Muscle of leg (tissue), 11 donors: ENCODE measurements around the gene LYPD6. TPM values are rescaled to one million over a fixed set of nuclear protein-coding genes. Genes with fewer than 3 reads are reported as not detected.

ENCODE experiments used
- DNase-seq: peaks from one replicate; pipeline ENCODE4 v3.0.0; 2013
- H3K27ac ChIP-seq: one replicate; pipeline ENCODE4 v1.5.1; 2013; ENCODE audit warnings: mild to moderate bottlenecking, low read length, control low read depth
- H3K27me3 ChIP-seq: one replicate; pipeline ENCODE4 v1.6.1; 2013; ENCODE audit warnings: low read length; ENCODE audit not compliant: control insufficient read depth, insufficient read depth
- H3K36me3 ChIP-seq: one replicate; pipeline ENCODE4 v1.6.1; 2013; ENCODE audit warnings: low read length; ENCODE audit not compliant: control insufficient read depth, insufficient read depth
- H3K4me1 ChIP-seq: one replicate; pipeline ENCODE4 v1.6.1; 2013; ENCODE audit warnings: low read length; ENCODE audit not compliant: control insufficient read depth, insufficient read depth
- H3K4me3 ChIP-seq: one replicate; pipeline ENCODE4 v1.5.1; 2013; ENCODE audit warnings: low read length, control low read depth
- H3K9me3 ChIP-seq: replicated peaks from 2 replicates; pipeline ENCODE4 v1.6.1; 2013; ENCODE audit warnings: low read depth, low read length; ENCODE audit not compliant: control insufficient read depth
- WGBS: methylation state at CpG from one replicate; pipeline ENCODE4 v1.1.5; 2013; ENCODE audit warnings: missing lambda C conversion rate; ENCODE audit not compliant: insufficient coverage; 5-methylcytosine and 5-hydroxymethylcytosine counted together
- polyA plus RNA-seq, 8 donors: library from polyadenylated mRNA; unstranded; fragments of 120-200 nt; gene quantifications; one replicate each; pipeline versions ENCODE4 v1.2.1 to v1.2.3, GENCODE V29; 2013; ENCODE audit warnings: inconsistent platforms in 1 of 8, low replicate concordance in 1 of 8; ENCODE audit not compliant: insufficient read length in 8 of 8, insufficient read depth in 1 of 8
- total RNA-seq: library from RNA; stranded (reverse); fragments of 120-200 nt; gene quantifications from one replicate; pipeline ENCODE4 v1.2.4, GENCODE V29; 2013

The LYPD6 gene
- total and polyA plus RNA-seq, 9 donors = 1.3 to 4.7 (median 1.8) TPM

DNA sequence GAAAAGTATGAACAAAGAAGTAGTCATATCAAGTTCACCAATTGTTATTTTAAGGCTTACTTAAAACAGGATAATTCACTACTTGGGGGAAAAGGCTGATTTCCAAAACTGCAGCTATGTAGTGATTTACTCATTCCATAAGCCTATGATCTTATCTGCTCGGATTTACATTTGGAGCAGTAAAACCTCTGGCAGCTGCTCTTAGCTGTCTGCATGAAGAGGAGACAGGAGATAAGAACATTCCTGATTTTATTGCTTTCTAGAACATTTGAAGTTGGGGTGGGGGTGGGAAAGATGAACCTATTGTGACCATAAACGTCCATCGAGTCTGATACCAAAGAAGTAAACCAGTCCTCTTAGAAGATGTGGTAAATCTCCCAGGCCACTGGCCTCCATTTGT lies 136.2 kb downstream of the LYPD6 start:
- 40% methylated on average over 1 of the region's 3 CpGs for WGBS
- Histone ChIP-seq H3K9me3 (peaks cover 3% of the 10 kb centered on the region), H3K36me3 (no peaks in the 10 kb centered on the region), H3K4me1 (no peaks in the 10 kb centered on the region), H3K27ac (no peak overlapping the region), H3K4me3 (no peak overlapping the region), H3K27me3 (no peaks in the 10 kb centered on the region)
- DNase-seq = peak; percentile 25

DNA sequence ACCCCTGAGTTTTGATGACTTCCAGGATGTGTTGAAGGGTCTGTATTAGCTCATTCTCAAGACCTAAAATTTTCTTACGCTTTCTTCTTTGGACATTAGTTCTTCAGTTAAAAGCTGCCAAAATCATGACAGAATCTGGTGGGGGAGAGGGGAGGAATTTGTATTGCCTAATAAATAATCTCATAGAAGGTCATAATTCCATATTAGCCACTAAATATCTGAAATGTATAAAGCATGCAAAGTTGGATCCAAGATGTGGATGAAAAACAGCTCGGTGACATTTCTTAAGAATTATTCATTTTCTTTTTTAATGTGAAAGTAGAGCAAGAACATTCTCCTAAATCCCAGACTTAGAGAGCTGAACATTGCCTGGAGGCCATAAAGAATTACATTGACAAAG lies 137.0 kb downstream of the LYPD6 start:
- H3K9me3 ChIP-seq = no peaks in the 10 kb centered on the region
- H3K4me3 ChIP-seq = no peak overlapping the region
- peak; percentile 28 for DNase-seq
- no peak overlapping the region for H3K27ac ChIP-seq
- WGBS = no CpG with 5 or more reads among the region's 2 CpGs
- no peaks in the 10 kb centered on the region for H3K27me3 ChIP-seq
- H3K4me1 ChIP-seq = no peaks in the 10 kb centered on the region
- no peaks in the 10 kb centered on the region for H3K36me3 ChIP-seq

DNA sequence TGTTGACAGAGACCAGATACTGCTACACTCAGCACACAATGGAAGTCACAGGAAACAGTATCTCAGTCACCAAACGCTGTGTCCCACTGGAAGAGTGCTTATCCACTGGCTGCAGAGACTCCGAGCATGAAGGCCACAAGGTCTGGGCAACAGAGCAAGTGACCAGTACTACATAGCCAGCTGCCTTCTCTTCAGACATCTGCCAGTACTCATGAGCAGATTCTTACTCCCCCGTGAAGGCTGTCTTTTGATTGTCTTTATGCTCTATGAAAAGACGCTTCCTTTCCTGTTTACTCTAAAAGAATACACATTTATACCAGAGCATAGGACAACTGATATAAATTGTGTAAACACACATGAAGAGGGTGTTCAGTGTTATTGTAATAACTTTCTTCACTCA lies 138.2 kb downstream of the LYPD6 start:
- DNase-seq = no peak
- H3K4me3 ChIP-seq = no peak overlapping the region
- WGBS = 63% methylated on average over 2 of the region's 4 CpGs
- H3K27ac ChIP-seq = no peak overlapping the region
- no peaks in the 10 kb centered on the region for H3K4me1 ChIP-seq
- no peaks in the 10 kb centered on the region for H3K36me3 ChIP-seq
- no peaks in the 10 kb centered on the region for H3K27me3 ChIP-seq
- H3K9me3 ChIP-seq = no peaks in the 10 kb centered on the region

DNA sequence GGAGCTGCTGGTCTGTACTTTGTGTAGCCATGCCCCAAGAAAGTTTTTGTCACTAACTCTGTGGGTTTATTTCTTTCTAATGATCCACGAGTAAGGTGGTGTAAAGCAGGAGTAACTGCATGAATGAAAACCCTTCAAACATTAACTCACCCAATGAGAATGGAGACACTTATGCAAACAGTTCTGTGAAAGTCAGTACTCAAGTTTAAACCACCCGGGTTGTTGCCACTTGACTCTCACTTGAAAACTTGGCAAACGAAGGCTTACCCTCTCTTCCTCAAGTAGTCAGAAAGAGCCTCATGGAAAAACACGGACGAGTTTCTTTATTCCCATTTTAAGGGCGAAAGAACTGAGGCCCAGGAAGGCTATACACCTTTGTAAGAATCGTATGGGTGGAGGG lies 139.7 kb downstream of the LYPD6 start:
- H3K27ac ChIP-seq = no peak overlapping the region
- 90% methylated on average over 2 of the region's 7 CpGs for WGBS
- no peaks in the 10 kb centered on the region for H3K4me1 ChIP-seq
- no peaks in the 10 kb centered on the region for H3K27me3 ChIP-seq
- H3K36me3 ChIP-seq = no peaks in the 10 kb centered on the region
- no peak overlapping the region for H3K4me3 ChIP-seq
- no peaks in the 10 kb centered on the region for H3K9me3 ChIP-seq
- DNase-seq = no peak

DNA sequence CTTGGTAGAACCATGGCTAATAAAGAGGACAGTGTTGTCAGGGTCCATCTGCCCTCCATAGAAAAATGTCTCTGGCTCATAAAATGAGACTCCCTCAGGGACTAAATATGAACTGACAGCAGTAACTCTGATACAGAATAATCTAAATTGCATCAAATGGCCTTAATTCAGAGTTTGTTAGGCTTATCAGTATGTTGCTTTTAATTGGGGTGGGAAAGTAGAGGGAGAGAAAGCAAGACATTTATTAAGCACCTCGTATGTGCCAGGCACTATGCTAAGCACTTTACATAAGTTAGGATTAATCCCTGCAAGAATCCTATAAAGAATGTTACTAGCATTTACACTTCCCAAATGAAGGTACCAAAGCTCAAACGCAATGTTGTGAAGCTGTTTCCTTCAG lies 142.0 kb downstream of the LYPD6 start:
- Histone ChIP-seq H3K4me1 (no peaks in the 10 kb centered on the region), H3K27me3 (no peaks in the 10 kb centered on the region), H3K36me3 (no peaks in the 10 kb centered on the region), H3K27ac (no peak overlapping the region), H3K9me3 (no peaks in the 10 kb centered on the region), H3K4me3 (no peak overlapping the region)
- DNase-seq = no peak
- no CpG with 5 or more reads among the region's 2 CpGs for WGBS

DNA sequence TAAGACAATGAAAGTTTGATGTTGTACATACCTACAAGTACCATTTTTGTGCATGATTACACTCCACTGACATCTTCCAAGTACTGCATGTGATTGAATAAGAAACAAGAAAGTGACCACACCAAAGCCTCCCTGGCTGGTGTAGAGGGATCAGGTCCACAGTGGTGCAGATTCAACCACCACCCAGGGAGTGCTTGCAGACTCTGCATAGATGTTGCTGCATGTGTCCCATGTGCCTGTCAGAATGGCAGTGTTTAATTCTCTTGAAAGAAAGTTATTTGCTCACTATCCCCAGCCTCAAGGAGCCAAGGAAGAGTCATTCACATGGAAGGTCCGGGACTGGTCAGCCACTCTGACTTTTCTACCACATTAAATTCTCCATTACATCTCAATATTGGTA lies 142.7 kb downstream of the LYPD6 start:
- no peak overlapping the region for H3K4me3 ChIP-seq
- H3K4me1 ChIP-seq = no peaks in the 10 kb centered on the region
- no peaks in the 10 kb centered on the region for H3K9me3 ChIP-seq
- H3K36me3 ChIP-seq = no peaks in the 10 kb centered on the region
- H3K27me3 ChIP-seq = no peaks in the 10 kb centered on the region
- WGBS = no CpG with 5 or more reads among the region's 1 CpG
- no peak overlapping the region for H3K27ac ChIP-seq
- no peak for DNase-seq

DNA sequence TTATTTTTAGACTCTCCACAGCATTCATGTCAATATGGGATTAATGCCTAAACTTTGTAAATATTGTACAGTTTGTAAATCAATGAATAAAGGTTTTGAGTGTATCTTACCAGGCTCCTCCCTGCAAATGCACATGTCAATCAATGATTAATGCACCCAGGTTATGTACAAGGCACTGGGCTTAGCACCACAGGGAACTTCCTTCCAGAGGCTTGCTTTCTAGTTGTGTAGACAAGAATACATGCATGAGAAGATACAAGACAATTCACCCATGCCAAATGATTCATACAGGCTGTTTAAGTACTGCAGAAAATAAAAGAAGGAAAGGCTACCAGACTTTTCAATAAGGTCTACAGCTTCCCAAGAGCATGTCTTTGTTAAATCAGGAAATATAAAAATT lies 143.1 kb downstream of the LYPD6 start:
- DNase-seq = no peak
- Histone ChIP-seq H3K36me3 (no peaks in the 10 kb centered on the region), H3K9me3 (no peaks in the 10 kb centered on the region), H3K27me3 (no peaks in the 10 kb centered on the region), H3K4me1 (no peaks in the 10 kb centered on the region), H3K27ac (no peak overlapping the region), H3K4me3 (no peak overlapping the region)

DNA sequence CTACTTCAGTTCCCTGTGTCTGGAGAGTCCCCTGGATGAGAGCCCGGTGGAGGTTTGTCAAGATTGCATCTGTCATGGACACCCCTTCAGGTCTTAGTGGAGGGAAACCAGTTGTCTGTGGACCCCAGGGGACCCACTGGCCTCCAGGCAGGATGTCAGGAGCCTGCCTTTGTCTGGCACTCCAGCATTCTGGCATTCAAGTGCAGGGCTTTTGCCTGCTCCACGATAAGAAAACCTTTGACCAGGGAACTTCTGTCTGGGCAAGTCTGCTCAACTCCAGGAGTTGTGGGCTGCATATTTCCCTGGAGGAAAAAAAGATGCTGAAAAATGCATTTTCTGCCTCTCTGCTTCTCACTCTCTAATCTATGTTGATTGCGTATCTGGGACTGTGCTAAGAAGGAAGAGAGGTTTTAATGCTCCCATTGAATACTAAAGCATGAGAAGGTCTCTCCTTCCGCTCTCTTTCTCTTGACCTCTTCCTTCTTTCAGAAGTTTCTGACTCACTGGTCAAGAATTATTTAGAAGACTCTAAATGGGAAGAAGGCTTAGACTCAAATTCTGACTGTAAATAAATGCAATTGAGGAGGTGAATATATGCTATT lies 152.7 kb downstream of the LYPD6 start:
- H3K27me3 ChIP-seq = no peaks in the 10 kb centered on the region
- 52% methylated on average over 2 of the region's 4 CpGs for WGBS
- DNase-seq = no peak
- H3K27ac ChIP-seq = no peak overlapping the region
- no peaks in the 10 kb centered on the region for H3K9me3 ChIP-seq
- H3K4me3 ChIP-seq = no peak overlapping the region
- H3K4me1 ChIP-seq = no peaks in the 10 kb centered on the region
- H3K36me3 ChIP-seq = no peaks in the 10 kb centered on the region

DNA sequence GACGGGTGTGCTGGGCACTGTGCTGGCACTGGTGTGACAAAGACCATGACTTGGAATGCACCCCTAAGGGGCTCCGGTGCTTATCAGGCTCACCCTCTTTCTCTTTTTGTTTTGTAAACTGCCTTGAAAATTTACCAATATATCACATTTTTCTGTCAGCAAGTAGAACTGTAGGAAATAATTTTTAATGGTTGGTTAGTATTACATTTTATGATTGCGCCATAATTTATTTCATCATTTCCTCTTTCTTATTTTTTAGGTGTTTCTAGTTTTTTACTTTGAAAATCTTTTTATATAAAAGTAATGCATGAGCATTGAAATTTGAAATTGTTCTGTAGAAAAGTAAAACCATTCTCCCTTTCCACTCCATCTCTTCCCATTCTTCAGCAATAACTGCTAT lies 156.3 kb downstream of the LYPD6 start:
- WGBS = 71% methylated on average over 1 of the region's 3 CpGs
- Histone ChIP-seq H3K27ac (no peak overlapping the region), H3K4me3 (no peak overlapping the region), H3K4me1 (peaks cover 2% of the 10 kb centered on the region), H3K36me3 (no peaks in the 10 kb centered on the region), H3K9me3 (no peaks in the 10 kb centered on the region), H3K27me3 (peaks cover 3% of the 10 kb centered on the region)
- DNase-seq = no peak

DNA sequence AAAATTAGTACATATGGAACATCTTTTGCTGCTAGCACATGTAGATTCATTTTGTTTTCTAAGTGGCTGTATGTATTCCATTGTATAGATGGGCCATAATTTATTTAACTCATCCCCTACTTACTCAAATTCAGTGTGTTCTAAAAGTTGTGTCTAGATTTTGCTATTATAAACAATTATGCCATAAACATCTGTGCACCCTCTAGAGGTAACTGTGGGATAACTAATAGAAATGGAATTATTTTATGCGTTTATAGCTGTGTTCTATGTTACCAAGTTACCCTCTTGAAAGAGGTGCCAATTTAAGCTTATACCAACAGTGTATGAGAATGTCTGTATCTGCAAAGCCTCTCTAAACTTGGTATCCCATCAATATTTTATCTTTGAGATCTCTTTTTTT lies 156.8 kb downstream of the LYPD6 start:
- Histone ChIP-seq H3K4me3 (no peak overlapping the region), H3K27me3 (peaks cover 3% of the 10 kb centered on the region), H3K4me1 (peaks cover 2% of the 10 kb centered on the region), H3K27ac (no peak overlapping the region), H3K36me3 (no peaks in the 10 kb centered on the region), H3K9me3 (no peaks in the 10 kb centered on the region)
- no CpG with 5 or more reads among the region's 1 CpG for WGBS
- no peak for DNase-seq
